Chondrocyte (in vitro differentiated cells): ENCODE measurements around the gene GNAI3. TPM values are rescaled to one million over a fixed set of nuclear protein-coding genes. Genes with fewer than 3 reads are reported as not detected.

Experiments used
- DNase-seq: peaks from one replicate; pipeline ENCODE4 v3.0.0; 2021; ENCODE audit warnings: mixed read lengths, low spot score
- H3K27ac Mint-ChIP-seq: one replicate; pipeline ENCODE4 v1.8.0; 2021; ENCODE audit warnings: mild to moderate bottlenecking, moderate library complexity, mixed read lengths; ENCODE audit not compliant: unreplicated experiment
- H3K27me3 Mint-ChIP-seq: 2 replicates; pipeline ENCODE4 v1.8.0; 2021; ENCODE audit warnings: low read depth, mixed read lengths
- H3K36me3 Mint-ChIP-seq: 2 replicates; pipeline ENCODE4 v1.8.0; 2021; ENCODE audit warnings: low read depth, mixed read lengths
- H3K4me1 Mint-ChIP-seq: 2 replicates; pipeline ENCODE4 v1.8.0; 2021; ENCODE audit warnings: low read depth, mild to moderate bottlenecking, mixed read lengths
- H3K4me3 Mint-ChIP-seq: one replicate; pipeline ENCODE4 v1.8.0; 2021; ENCODE audit warnings: mild to moderate bottlenecking, moderate library complexity, mixed read lengths; ENCODE audit not compliant: unreplicated experiment
- H3K9me3 Mint-ChIP-seq: 2 replicates; pipeline ENCODE4 v1.8.0; 2021; ENCODE audit warnings: low read depth, mixed read lengths
- CTCF ChIP-seq: fragments of 200-600 bp; sonication (generic); IDR thresholded peaks from 2 replicates; pipeline ENCODE4 v1.5.0; 2021; ENCODE audit warnings: antibody characterized with exemption, mild to moderate bottlenecking, moderate library complexity
- total RNA-seq: library from RNA; stranded (reverse); gene quantifications from 3 replicates; pipeline ENCODE4 v1.2.1, GENCODE V29; 2021

Gene GNAI3
- total RNA-seq, 1 donor from 2014 or later: 10.7 TPM

- H3K27ac Mint-ChIP-seq: no peak overlapping the region
- peaks cover 3% of the 10 kb centered on the region for H3K27me3 Mint-ChIP-seq
- no peaks in the 10 kb centered on the region for H3K36me3 Mint-ChIP-seq
- H3K4me1 Mint-ChIP-seq: peaks cover 8% of the 10 kb centered on the region
- H3K4me3 Mint-ChIP-seq: no peak overlapping the region
- TF ChIP-seq CTCF: no peak
- DNase-seq: no peak
- no peaks in the 10 kb centered on the region for H3K9me3 Mint-ChIP-seq
Observed at GRCh38 chr1:109517337-109517736, 31.1 kb upstream of the GNAI3 start.

GRCh38 chr1:109521002-109521951 is 27.1 kb upstream of the GNAI3 start:
- H3K4me1 Mint-ChIP-seq: peaks cover 5% of the 10 kb centered on the region
- H3K27me3 Mint-ChIP-seq: peaks cover 10% of the 10 kb centered on the region
- H3K36me3 Mint-ChIP-seq: no peaks in the 10 kb centered on the region
- no peak for TF ChIP-seq CTCF
- no peak for DNase-seq
- no peak overlapping the region for H3K27ac Mint-ChIP-seq
- no peak overlapping the region for H3K4me3 Mint-ChIP-seq
- no peaks in the 10 kb centered on the region for H3K9me3 Mint-ChIP-seq

- no peak overlapping the region for H3K4me3 Mint-ChIP-seq
- no peak for TF ChIP-seq CTCF
- H3K9me3 Mint-ChIP-seq: no peaks in the 10 kb centered on the region
- H3K27me3 Mint-ChIP-seq: peaks cover 15% of the 10 kb centered on the region
- no peak overlapping the region for H3K27ac Mint-ChIP-seq
- no peaks in the 10 kb centered on the region for H3K36me3 Mint-ChIP-seq
- no peak for DNase-seq
- H3K4me1 Mint-ChIP-seq: no peaks in the 10 kb centered on the region
Observed at GRCh38 chr1:109522026-109522425, 26.4 kb upstream of the GNAI3 start.

GRCh38 chr1:109523706-109524105 is 24.7 kb upstream of the GNAI3 start:
- no peak for DNase-seq
- Mint-ChIP-seq H3K27ac (no peak overlapping the region), H3K4me1 (no peaks in the 10 kb centered on the region), H3K36me3 (no peaks in the 10 kb centered on the region), H3K9me3 (no peaks in the 10 kb centered on the region), H3K27me3 (peaks cover 15% of the 10 kb centered on the region), H3K4me3 (no peak overlapping the region)
- no peak for TF ChIP-seq CTCF

GRCh38 chr1:109527098-109527811 is 21.2 kb upstream of the GNAI3 start:
- Mint-ChIP-seq H3K27me3 (peaks cover 12% of the 10 kb centered on the region), H3K9me3 (no peaks in the 10 kb centered on the region), H3K4me3 (no peak overlapping the region), H3K4me1 (peaks cover 24% of the 10 kb centered on the region), H3K27ac (no peak overlapping the region), H3K36me3 (no peaks in the 10 kb centered on the region)
- TF ChIP-seq CTCF: no peak
- no peak for DNase-seq
